A673 (cell line): Measurements from ENCODE around the gene ALPK3. TPM values are rescaled to one million over a fixed set of nuclear protein-coding genes. Genes with fewer than 3 reads are reported as not detected.

Experiments
- BruUV-seq: library from RNA; stranded (reverse); fragments of 400-500 nt; replicated peaks from 2 replicates; lab custom pipeline; 2021; lab: Mats Ljungman, UMichigan
- CTCF ChIA-PET: fragments of 300-600 bp; sonication (Branson Sonifier 250); formaldehyde crosslinking; loops from one replicate; lab custom pipeline; 2022; ENCODE audit warnings: antibody characterized with exemption; lab: Charles Lee
- POLR2A ChIA-PET: fragments of 300-600 bp; sonication (Branson Sonifier 250); formaldehyde crosslinking; loops from one replicate; lab custom pipeline; 2022; ENCODE audit warnings: antibody characterized with exemption; ENCODE audit not compliant: low non-redundant PET; lab: Charles Lee
- DNase-seq: peaks from one replicate; pipeline ENCODE4 v3.0.0-alpha.2; 2015; ENCODE audit warnings: low spot score
- H3K27ac ChIP-seq: fragments of 200-600 bp; sonication (generic); 2 replicates; pipeline ENCODE4 v1.5.1; 2016; ENCODE audit warnings: mixed run types, low read depth, mild to moderate bottlenecking, mixed read lengths, antibody characterized with exemption, low read length; ENCODE audit not compliant: poor library complexity, severe bottlenecking
- H3K27me3 ChIP-seq: fragments of 200-600 bp; sonication (generic); replicated peaks from 2 replicates; pipeline ENCODE4 v1.6.1; 2017; ENCODE audit warnings: mixed run types, low read depth, mild to moderate bottlenecking, mixed read lengths, antibody characterized with exemption, low read length; ENCODE audit not compliant: insufficient read depth, poor library complexity
- H3K36me3 ChIP-seq: fragments of 200-600 bp; sonication (generic); 2 replicates; pipeline ENCODE4 v1.6.1; 2016; ENCODE audit warnings: mixed run types, mild to moderate bottlenecking, mixed read lengths, antibody characterized with exemption, low read length; ENCODE audit not compliant: insufficient read depth, poor library complexity, severe bottlenecking
- H3K4me1 ChIP-seq: fragments of 200-600 bp; sonication (generic); 2 replicates; pipeline ENCODE4 v1.6.1; 2017; ENCODE audit warnings: mixed run types, mild to moderate bottlenecking, mixed read lengths, antibody characterized with exemption, low read length; ENCODE audit not compliant: insufficient read depth, poor library complexity, severe bottlenecking
- H3K4me3 ChIP-seq: fragments of 200-600 bp; sonication (generic); 2 replicates; pipeline ENCODE4 v1.5.1; 2016; ENCODE audit warnings: low read depth, mixed run types, mild to moderate bottlenecking, mixed read lengths, low read length; ENCODE audit not compliant: poor library complexity, severe bottlenecking
- H3K9me3 ChIP-seq: fragments of 200-600 bp; sonication (generic); 2 replicates; pipeline ENCODE4 v1.6.1; 2016; ENCODE audit warnings: mixed run types, low read depth, mild to moderate bottlenecking, mixed read lengths, antibody characterized with exemption, low read length; ENCODE audit not compliant: poor library complexity, severe bottlenecking
- CTCF ChIP-seq: fragments of 300-800, 200-600 bp; sonication (generic); conservative IDR thresholded peaks from 2 replicates; pipeline ENCODE4 v1.5.1; 2017; ENCODE audit warnings: low read depth, mild to moderate bottlenecking, antibody characterized with exemption, low read length, moderate library complexity, mixed read lengths
- EZH2 ChIP-seq: fragments of 200-600 bp; sonication (generic); IDR thresholded peaks from 2 replicates; pipeline ENCODE4 v1.6.1; 2017; ENCODE audit warnings: borderline replicate concordance, low read depth, mild to moderate bottlenecking, mixed read lengths, antibody characterized with exemption, low read length; ENCODE audit not compliant: poor library complexity, severe bottlenecking
- intact Hi-C: fragments of 100-400 bp; cut with micrococcal nuclease; formaldehyde crosslinking; loops from one replicate; pipeline ENCODE4 v1.10.0; 2022; ENCODE audit not compliant: unreplicated experiment
- total RNA-seq: library from RNA; stranded (reverse); gene quantifications from 2 replicates; pipeline ENCODE4 v1.2.3, GENCODE V29; 2021

Gene ALPK3
- total RNA-seq, 1 experiment from 2014 or later, result 0.67 TPM

- H3K4me1 ChIP-seq, result no peaks in the 10 kb centered on the region
- no peaks in the 10 kb centered on the region for H3K9me3 ChIP-seq
- no peak for TF ChIP-seq EZH2
- TF ChIP-seq CTCF, result peak; percentile 25; the same call in 1 of the 2 replicates
- H3K27me3 ChIP-seq, result no peaks in the 10 kb centered on the region
- H3K4me3 ChIP-seq, result no peak overlapping the region
- POLR2A ChIA-PET, result no interaction called here
- CTCF ChIA-PET, result no interaction called here
- intact Hi-C loops, result no loop called here
- DNase-seq, result no peak
- peaks cover 28% of the 10 kb centered on the region for H3K36me3 ChIP-seq
- BruUV-seq, result TSS peak; percentile 34
- H3K27ac ChIP-seq, result no peak overlapping the region
Observed at GRCh38 chr15:84783493-84784251, 33.5 kb upstream of the ALPK3 start.

GRCh38 chr15:84784262-84784661 lies 32.9 kb upstream of the ALPK3 start:
- no peak for TF ChIP-seq CTCF
- no peak for TF ChIP-seq EZH2
- Histone ChIP-seq H3K4me3 (no peak overlapping the region), H3K27me3 (no peaks in the 10 kb centered on the region), H3K9me3 (no peaks in the 10 kb centered on the region), H3K27ac (no peak overlapping the region), H3K4me1 (no peaks in the 10 kb centered on the region), H3K36me3 (peaks cover 28% of the 10 kb centered on the region)
- no TSS peak for BruUV-seq
- DNase-seq, result no peak
- intact Hi-C loops, result no loop called here
- ChIA-PET POLR2A (no interaction called here), CTCF (no interaction called here)

GRCh38 chr15:84785053-84785452 lies 32.1 kb upstream of the ALPK3 start:
- H3K36me3 ChIP-seq, result peaks cover 28% of the 10 kb centered on the region
- CTCF ChIA-PET, result no interaction called here
- POLR2A ChIA-PET, result no interaction called here

More at GRCh38 chr15:84785053-84785452, 32.1 kb upstream of the ALPK3 start:
- Histone ChIP-seq H3K4me3 (no peak overlapping the region), H3K27me3 (no peaks in the 10 kb centered on the region), H3K27ac (no peak overlapping the region), H3K9me3 (no peaks in the 10 kb centered on the region), H3K4me1 (no peaks in the 10 kb centered on the region)
- no peak for DNase-seq
- BruUV-seq, result no TSS peak
- intact Hi-C loops, result no loop called here
- TF ChIP-seq CTCF (no peak), EZH2 (no peak)
